IMR-90 (cell line): ENCODE data around the gene CLRN3.

Experiments
- CEBPB ChIP-seq: IDR thresholded peaks from 2 replicates; pipeline ENCODE4 v1.6.1; 2012; ENCODE audit warnings: low read depth, low read length, improper control_type of control experiment
- FOS ChIP-seq: fragments of 150-350 bp; IDR thresholded peaks from 2 replicates; pipeline ENCODE4 v1.6.1; 2016; ENCODE audit warnings: low read depth, low read length
- POLR2A ChIP-seq: IDR thresholded peaks from 2 replicates; pipeline ENCODE4 v1.6.1; 2012; ENCODE audit warnings: mild to moderate bottlenecking, low read depth, low read length
- USF2 ChIP-seq: fragments of 150-350 bp; IDR thresholded peaks from 2 replicates; pipeline ENCODE4 v1.6.1; 2017; ENCODE audit warnings: mild to moderate bottlenecking, antibody characterized with exemption, low read length, low read depth
- TF ChIP-seq, protein P1 (sequence below): conservative IDR thresholded peaks from 2 replicates; pipeline ENCODE4 v1.5.1; 2012; ENCODE audit warnings: mild to moderate bottlenecking, low read depth, low read length, improper control_type of control experiment

- TF ChIP-seq POLR2A (no peak), USF2 (no peak), FOS (no peak), CEBPB (no peak)
- TF ChIP-seq, protein P1, sequence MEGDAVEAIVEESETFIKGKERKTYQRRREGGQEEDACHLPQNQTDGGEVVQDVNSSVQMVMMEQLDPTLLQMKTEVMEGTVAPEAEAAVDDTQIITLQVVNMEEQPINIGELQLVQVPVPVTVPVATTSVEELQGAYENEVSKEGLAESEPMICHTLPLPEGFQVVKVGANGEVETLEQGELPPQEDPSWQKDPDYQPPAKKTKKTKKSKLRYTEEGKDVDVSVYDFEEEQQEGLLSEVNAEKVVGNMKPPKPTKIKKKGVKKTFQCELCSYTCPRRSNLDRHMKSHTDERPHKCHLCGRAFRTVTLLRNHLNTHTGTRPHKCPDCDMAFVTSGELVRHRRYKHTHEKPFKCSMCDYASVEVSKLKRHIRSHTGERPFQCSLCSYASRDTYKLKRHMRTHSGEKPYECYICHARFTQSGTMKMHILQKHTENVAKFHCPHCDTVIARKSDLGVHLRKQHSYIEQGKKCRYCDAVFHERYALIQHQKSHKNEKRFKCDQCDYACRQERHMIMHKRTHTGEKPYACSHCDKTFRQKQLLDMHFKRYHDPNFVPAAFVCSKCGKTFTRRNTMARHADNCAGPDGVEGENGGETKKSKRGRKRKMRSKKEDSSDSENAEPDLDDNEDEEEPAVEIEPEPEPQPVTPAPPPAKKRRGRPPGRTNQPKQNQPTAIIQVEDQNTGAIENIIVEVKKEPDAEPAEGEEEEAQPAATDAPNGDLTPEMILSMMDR = no peak
Observed at GRCh38 chr10:127937069-127937468, 44.3 kb upstream of the CLRN3 start.
